Measurements from ENCODE around the gene ETNK1.
"Not testable (repeated sequence)": the region's sequence is repeated elsewhere in the genome, so short reads cannot be mapped to it uniquely, and the experiment has no call there.

The ETNK1 gene

DNA sequence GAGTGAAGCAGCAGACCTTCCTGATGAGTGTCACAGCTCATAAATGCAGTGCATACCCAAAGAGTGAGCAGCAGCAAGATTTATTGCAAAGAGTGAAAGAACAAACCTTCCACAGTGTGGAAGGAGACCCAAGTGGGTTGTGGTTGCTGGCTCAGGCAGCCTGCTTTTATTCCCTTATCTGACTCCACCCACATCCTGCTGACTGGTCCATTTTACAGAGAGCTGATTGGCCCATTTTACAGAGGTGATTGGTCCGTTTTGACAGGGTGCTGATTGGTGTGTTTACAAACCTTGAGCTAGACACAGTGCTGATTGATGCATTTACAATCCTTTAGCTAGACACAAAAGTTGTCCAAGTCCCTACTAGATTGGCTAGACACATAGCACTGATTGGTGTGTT is 67.5 kb downstream of the ETNK1 start:
- not testable (repeated sequence) for DNase-seq

DNA sequence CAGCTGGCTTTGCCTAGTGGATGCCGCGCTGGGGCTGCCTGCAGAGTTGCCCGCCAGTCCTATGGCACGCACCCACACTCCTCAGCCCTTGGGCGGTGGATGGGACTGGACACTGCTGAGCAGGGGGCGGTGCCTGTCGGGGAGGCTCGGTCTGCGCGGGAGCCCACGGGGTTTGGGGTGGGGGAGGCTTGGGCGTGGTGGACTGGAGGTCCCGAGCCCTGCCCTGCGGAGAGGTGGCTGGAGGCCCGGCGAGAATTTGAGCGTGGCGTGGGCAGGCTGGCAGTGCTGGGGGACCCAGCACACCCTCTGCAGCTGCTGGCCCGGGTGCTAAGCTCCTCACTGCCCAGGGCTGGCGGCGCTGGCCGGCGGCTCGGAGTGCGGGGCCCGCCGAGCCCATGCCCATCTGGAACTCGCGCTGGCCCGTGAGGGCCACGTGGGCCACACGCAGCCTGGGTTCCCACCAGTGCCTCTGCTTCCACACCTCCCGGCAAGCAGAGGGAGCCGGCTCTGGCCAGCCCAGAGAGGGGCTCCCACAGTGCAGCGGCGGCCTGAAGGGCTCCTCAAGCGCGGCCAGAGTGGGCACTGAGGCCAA is 68.1 kb downstream of the ETNK1 start:
- no peak for DNase-seq

DNA sequence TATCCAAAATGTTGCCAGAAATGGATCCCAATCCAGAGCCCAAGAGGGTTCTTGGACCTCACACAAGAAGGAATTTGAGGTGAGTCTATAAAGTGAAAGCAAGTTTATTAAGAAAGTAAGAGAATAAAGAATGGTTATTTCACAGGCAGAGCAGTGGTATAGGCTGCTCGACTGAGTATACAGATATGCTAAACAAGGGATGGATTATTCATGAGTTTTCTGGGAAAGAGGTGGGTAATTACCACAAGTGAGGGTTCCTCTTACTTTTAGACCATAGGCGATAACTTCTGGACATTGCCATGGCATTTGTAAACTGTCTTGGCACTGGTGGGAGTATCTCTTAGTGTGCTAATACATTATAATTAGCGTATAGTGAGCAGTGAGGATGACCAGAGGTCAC is 73.6 kb downstream of the ETNK1 start:
- DNase-seq, result no peak

DNA sequence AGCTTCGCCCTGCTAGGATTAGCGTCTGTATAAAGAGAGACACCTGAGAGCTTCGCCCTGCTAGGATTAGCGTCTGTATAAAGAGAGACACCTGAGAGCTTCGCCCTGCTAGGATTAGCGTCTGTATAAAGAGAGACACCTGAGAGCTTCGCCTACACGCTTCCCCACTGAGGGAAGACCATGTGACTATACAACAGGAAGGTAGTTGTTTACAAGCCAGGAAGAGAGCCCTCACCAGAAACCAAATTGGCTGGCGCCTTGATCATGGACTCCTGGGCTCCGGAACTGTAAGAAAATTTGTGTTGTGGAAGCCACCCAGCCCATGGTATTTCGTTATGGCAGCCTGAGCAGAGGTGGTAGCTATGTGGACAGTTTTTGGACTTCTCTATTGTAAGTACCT is 74.7 kb downstream of the ETNK1 start:
- not testable (repeated sequence) for DNase-seq

DNA sequence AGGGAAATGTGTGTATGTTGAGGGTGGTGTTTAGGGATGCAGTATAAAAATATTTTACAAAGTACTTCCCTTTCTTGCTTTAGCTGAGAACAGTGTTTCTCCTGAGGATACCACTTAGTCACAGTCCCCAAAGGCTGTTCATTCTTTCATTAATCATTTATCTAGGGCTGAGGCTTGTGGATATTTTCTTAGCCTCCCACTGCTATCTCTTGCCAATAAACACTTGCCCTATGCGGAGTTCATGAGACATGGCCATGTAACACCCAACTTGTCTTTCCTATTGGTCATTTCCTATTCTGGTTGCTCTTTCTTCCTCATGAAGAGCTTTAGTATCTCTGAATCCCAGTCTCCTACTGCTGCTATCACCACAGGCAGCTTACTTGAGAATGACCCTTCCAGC is 75.1 kb downstream of the ETNK1 start:
- DNase-seq, result no peak

DNA sequence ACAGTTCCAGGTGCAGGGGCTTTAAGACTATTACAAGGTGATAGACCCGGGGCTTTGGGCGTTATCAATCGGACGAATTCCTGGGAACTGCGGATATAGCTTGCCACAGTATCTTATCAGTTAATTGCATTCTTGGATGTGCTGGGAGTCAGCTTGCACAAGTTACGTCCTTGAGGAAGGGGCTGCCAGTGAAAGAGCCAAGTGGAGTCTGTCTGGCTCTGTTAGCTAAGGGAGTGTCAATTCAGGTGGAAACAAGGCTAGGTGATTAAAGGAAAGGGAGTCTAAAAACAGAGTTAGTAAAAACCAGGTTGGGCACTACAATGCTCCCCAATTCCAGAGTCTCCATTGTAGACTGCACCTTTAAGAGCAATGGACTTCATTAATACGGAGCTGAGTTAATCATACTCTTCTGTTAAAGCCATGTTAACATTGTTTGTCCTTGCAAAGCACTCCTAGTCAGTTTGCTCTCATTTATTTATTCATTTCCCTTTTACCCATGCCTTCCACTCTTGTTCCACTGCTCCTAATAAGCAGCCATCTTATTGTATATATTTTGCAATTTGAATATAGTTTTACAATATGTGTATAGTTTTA is 76.3 kb downstream of the ETNK1 start:
- not testable (repeated sequence) for DNase-seq

DNA sequence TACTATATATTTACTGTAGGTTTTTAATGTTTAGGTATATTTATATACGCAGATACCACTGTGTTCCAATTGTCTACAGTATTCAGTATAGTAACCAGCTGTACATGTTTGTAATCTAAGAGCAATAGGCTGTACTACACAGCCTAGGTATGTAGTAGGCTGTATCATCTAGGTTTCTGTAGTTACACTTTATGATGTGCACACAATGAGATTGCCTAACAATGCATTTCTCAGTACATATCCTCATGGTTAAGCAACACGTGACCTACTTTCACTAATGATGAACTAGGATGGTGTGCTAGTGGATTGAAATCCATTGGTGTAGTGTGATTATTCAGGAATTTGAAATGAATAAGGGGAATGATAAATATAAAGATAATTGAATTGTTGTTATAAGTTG is 77.7 kb downstream of the ETNK1 start:
- DNase-seq, result no peak

DNA sequence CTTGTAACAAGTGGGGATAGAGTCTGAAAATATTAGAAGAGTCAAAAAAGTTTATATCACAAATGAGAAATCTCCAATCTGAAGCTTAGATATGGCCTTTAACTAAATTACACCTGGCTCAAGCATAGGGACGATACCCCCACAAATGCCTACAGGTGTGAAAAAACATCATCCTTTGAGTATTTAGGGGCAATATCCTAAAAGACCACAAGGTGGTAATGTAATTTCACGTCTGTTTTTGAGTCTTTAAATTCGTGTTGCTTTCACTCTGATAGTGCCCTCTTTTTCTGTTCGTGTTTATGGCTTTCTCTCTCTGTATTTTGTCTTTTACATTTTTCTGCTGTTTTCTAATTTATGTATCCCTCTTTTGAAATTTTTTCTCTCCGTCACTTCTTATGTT is 84.3 kb downstream of the ETNK1 start:
- no peak for DNase-seq

DNA sequence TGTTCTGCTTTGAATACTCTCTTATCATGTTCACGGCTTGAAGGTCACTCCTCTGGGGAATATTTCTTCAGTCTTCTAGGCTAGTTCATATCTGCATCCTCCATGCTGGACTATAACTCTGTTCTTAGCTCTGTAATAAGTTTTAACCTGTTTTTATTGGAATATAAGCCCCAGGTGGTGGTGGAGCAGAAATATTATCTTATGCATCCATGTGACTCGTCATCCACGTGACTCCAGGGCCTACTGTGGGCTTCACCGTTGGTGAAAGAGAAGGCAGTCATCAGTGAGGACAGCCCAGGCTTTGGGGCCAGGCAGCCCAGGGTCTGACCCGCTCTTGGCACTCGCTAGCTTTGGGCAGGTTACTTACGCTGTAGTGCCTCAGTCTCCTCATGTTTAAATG is 87.1 kb downstream of the ETNK1 start:
- DNase-seq, result no peak

DNA sequence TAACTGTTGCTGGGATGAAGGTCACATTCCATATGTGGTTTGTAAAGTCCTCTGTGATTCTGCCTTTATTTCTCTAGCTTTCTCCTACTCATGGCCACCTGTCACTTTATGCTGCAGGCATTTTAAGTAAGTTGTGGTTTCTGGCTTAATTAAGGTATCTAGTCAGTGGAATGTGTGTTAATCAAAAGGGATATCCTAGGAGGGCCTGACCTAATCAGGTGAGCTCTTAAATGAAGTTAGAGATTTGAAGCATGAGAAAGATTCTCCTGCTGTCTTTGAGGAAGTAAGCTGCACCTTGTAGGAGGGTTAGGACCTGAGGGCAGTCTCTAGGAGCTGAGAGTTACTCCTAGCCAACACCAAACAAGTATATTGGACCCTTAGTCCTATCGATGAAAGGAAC is 90.3 kb downstream of the ETNK1 start:
- no peak for DNase-seq

DNA sequence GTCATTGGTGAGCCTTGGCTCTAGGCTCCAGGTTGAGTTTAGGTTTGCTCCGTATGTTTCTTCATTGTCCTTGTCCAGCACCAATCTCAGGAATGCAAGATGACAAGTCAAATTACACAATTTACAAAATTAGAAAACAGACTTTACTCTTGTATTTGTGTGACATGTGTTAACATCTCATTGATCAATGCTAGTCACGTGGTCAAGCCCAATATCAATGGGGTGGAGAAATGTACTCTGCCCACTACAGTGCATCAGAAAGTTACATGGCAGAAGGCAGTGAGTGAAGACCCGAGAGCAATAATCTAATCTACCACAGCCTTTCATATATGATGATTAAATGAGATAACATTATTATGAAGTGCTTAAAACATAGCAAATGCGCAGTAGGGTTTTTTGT is 94.8 kb downstream of the ETNK1 start:
- DNase-seq, result no peak

DNA sequence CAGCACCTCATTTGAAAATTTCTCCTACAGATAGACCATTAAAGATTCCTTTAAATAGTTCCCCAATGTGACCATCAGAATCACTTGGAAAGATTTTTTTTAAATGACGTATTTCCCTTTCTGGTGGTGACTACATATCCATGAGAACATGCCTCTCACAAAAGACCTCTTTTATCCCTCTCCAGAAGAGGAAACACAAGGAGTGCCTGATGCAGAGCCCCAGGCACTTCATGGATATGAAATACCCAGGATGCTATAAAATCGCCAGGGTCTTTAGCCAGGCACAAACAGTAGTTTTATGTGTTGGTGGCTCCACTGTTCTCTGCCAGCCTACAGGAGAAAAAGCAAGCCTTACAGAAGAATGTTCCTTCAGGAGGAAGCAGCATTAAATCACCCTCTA is 97.1 kb downstream of the ETNK1 start:
- no peak for DNase-seq

DNA sequence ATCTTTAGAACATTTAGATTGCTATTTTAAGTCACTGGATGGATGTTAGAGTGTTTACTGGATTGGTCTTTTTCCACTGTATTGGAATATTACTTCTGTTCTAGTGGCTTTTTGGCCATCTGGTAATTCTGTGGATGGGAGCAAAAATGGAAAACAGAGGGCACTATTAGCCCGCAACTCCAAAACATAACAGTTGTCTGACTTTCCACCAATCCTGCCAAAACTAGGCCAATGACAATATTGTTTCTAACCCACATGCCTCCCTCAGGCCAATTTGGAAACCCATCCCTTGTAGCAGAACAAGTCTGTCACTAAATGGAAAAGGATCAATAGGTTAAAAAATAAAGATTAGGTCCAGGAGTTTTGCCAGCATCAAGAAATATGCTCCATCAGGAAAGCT is 97.8 kb downstream of the ETNK1 start:
- no peak for DNase-seq

DNA sequence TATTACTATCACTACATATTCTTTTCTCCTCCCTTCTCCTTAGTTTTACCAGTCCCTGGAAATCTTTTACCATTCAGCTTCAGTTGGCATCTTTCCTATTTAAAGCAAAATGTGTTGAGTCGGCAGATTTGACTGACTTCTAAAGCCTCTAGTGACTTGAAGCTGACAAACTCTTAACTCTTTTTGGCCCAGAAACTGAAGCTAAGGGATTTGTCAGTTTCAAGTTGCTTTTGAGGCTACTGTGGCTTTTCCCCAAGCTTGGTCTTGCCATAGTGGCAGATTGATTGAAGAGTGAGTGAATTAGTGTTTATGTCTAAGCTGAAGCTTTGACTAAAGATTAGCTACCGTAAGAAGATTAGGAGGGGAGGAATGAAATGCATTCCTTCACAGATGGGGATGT is 104.0 kb downstream of the ETNK1 start:
- no peak for DNase-seq

DNA sequence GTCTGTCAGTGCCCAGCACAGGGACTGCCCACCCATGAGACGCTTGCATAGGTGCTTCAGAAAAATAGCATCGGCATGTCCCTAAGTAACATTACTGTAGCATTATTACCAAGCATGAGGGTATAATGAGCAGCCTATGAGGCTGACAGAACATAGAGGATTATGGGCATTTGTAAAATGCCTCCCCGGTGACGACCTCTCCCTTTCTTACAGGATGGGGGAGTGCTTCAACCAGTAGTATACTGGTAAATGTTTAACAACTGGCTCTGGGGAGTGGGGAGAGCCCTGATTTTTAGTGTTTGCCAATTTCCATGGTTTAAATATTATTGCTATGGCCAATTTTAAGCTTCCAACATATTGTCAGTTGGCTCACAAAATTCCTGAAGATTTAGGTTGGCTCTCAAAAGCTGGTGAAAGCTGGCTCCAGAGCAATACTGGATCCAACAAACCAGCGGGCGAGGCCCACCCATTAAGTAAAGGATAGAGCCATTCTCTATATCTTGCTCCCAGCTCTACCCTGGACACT is 104.5 kb downstream of the ETNK1 start:
- DNase-seq, result no peak

DNA sequence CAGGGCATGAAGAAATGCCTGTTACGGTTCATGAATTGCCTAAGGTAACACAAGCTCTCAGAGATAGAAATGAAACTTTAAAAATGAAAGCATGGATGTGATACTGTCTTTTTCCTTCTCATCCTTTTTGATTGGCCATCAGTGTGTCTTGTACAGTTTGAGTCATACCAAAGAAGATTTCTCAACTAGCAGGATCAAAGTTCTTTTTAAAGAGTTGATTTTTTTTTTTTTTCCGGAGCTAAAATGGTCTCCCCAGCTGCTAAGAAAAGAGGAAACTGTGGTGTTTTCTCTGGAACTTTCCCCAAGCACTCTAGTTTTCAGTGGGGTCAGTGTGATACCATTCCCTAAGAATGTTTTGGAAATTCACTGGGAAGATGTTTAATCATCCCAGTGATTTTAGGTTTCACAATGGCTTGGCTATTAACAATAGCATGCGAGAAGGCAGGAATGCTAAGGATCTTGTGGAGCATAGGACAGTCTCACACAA is 105.0 kb downstream of the ETNK1 start:
- DNase-seq, result no peak

DNA sequence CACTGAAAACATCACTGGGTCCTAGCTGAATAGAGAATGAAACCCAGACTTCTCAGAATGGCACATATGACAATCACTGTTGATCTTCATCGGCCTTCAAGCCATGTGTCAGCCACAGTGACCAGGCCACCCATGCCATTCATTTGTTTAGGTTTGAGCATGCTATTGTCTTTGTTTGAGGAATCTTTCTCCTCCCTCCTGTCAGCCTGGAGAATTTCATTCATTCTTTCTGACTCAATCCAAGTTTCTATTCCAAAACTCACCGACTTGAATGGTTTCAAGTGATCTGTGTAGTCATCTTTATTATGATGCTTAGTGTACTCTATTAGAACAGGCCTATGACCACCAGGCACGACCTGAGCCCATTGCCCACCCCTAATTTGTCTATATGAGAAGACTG is 106.3 kb downstream of the ETNK1 start:
- no peak for DNase-seq

DNA sequence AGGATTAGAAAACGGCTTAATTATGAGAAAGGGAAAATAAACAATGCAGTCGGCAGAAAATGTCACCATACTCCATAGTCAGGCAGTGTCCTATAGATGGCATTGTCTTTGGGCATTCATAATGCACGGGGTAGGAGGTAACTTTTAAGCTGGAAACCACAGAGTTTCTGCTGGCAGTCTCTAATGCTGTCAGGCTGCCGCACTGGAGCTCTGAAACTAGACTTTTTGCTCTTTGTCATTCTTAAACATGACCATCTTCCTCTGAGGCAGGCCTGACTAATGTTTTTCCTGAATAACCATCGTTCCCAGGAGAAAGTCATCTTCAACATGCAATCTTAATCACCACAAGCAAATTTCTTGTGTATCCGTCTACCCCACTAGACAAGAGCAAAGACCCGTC is 108.8 kb downstream of the ETNK1 start:
- no peak for DNase-seq

DNA sequence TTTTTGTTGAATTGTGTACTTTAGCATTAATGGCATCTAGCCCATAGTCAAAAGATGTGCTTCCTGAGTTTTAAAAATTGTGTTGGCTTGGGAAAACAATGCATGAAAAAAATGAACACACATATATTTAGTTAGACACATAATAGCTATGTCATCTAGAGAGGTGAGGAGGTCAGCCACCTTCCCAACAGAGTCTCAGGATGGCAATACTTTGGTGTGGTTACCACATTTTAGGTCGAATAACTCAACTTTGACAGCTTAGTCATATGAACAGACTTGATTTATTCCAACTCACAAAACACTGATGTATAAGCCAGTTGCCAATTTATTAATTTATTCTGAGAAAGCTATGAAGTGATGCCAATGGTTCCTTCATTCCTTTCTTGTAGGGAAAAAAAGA is 114.0 kb downstream of the ETNK1 start:
- no peak for DNase-seq
